ENCODE data around the gene FOXF2. TPM values are rescaled to one million over a fixed set of nuclear protein-coding genes. Genes with fewer than 3 reads are reported as not detected.

Gene FOXF2
- total RNA-seq, 1 experiment from 2014 or later, result 8.0 TPM

DNA sequence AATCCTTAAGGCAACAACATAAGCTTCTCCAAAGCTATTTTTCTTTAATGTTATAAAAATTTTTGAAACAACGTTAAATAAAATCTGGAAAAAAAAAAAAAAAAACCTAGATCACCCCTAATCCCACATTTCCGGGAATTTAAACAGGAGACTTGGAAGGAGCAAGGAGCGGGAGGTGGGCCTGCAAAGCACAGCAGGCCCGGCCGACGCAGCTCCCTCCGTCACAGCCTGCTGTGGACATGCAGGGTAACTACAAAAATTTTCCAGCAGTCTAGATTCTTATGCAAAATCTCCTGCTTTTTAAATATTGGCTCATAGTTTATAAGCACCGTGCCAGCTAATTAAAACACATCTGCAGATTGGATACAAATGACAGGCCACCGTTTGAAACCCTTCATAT is 23.5 kb downstream of the FOXF2 start:
- ChIA-PET POLR2A (interaction anchor here (0.8 to 1.1 kb wide), 2 partner anchors 449 to 827 kb away, joined by 3 read pairs; no protein-coding TSS in a partner anchor), CTCF (interaction anchor here (1.1 to 2.4 kb wide), 2 partner anchors 11 to 23 kb away, joined by 3 to 17 read pairs; no protein-coding TSS in a partner anchor)
- H3K36me3 Mint-ChIP-seq (ENCODE audit: insufficient read depth, unreplicated experiment), result no peaks in the 10 kb centered on the region
- no peak overlapping the region for H3K4me3 Mint-ChIP-seq (ENCODE audit: unreplicated experiment)
- H3K9me3 Mint-ChIP-seq (ENCODE audit: unreplicated experiment), result no peaks in the 10 kb centered on the region
- no TSS peak for BruUV-seq (replicated peaks)
- no peak for DNase-seq (ENCODE audit: unreplicated experiment)
- TF ChIP-seq, protein P1, sequence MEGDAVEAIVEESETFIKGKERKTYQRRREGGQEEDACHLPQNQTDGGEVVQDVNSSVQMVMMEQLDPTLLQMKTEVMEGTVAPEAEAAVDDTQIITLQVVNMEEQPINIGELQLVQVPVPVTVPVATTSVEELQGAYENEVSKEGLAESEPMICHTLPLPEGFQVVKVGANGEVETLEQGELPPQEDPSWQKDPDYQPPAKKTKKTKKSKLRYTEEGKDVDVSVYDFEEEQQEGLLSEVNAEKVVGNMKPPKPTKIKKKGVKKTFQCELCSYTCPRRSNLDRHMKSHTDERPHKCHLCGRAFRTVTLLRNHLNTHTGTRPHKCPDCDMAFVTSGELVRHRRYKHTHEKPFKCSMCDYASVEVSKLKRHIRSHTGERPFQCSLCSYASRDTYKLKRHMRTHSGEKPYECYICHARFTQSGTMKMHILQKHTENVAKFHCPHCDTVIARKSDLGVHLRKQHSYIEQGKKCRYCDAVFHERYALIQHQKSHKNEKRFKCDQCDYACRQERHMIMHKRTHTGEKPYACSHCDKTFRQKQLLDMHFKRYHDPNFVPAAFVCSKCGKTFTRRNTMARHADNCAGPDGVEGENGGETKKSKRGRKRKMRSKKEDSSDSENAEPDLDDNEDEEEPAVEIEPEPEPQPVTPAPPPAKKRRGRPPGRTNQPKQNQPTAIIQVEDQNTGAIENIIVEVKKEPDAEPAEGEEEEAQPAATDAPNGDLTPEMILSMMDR (IDR thresholded peaks at IDR 0.05; ENCODE audit: unreplicated experiment), result no peak
- H3K27ac Mint-ChIP-seq (ENCODE audit: low read depth, unreplicated experiment), result no peak overlapping the region
- H3K4me1 Mint-ChIP-seq (ENCODE audit: insufficient read depth, unreplicated experiment), result no peaks in the 10 kb centered on the region
- intact Hi-C loops (cut with micrococcal nuclease), result no loop called here
- no peaks in the 10 kb centered on the region for H3K27me3 Mint-ChIP-seq (ENCODE audit: insufficient read depth, unreplicated experiment)

DNA sequence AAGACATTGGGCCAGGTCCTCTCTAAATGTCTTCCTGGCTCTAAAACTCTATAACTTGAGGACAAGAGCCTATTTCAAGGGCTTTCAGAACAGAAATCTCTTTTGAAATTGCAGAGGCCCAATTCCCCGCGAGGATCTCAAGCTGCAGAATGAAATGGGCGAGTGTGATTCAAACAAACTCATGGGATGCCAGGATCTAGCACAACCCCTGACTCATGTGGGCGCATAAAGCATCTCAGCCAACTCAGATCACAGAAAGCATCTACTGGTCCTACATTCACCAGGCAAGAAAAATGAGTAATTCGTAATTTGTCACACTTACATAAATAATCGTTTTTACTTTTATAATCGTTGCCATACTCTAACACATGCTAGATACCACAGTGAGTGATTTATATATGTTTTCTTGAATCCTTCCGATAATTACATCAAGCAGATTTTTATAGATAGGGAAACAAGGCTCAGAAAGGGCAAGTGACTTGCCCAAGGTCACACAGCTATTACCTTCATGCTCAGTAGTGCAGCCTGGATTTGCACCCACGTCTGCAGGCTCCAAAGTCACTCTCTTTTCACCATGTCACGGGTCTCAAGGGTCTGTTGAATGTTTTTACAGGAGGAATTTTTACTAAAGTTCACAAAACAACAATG is 26.2 kb downstream of the FOXF2 start:
- H3K4me3 Mint-ChIP-seq (ENCODE audit: unreplicated experiment), result no peak overlapping the region
- no peaks in the 10 kb centered on the region for H3K36me3 Mint-ChIP-seq (ENCODE audit: insufficient read depth, unreplicated experiment)
- no peaks in the 10 kb centered on the region for H3K9me3 Mint-ChIP-seq (ENCODE audit: unreplicated experiment)
- ChIA-PET POLR2A (no interaction called here), CTCF (interaction anchor here (1.1 to 1.4 kb wide), 2 partner anchors 9 to 20 kb away, joined by 3 to 5 read pairs; no protein-coding TSS in a partner anchor)
- H3K27me3 Mint-ChIP-seq (ENCODE audit: insufficient read depth, unreplicated experiment), result no peaks in the 10 kb centered on the region
- intact Hi-C loops (cut with micrococcal nuclease), result no loop called here
- H3K4me1 Mint-ChIP-seq (ENCODE audit: insufficient read depth, unreplicated experiment), result no peaks in the 10 kb centered on the region
- no peak overlapping the region for H3K27ac Mint-ChIP-seq (ENCODE audit: low read depth, unreplicated experiment)
- no TSS peak for BruUV-seq (replicated peaks)
- no peak for DNase-seq (ENCODE audit: unreplicated experiment)
- TF ChIP-seq, protein P1 (IDR thresholded peaks at IDR 0.05; ENCODE audit: unreplicated experiment), result no peak

DNA sequence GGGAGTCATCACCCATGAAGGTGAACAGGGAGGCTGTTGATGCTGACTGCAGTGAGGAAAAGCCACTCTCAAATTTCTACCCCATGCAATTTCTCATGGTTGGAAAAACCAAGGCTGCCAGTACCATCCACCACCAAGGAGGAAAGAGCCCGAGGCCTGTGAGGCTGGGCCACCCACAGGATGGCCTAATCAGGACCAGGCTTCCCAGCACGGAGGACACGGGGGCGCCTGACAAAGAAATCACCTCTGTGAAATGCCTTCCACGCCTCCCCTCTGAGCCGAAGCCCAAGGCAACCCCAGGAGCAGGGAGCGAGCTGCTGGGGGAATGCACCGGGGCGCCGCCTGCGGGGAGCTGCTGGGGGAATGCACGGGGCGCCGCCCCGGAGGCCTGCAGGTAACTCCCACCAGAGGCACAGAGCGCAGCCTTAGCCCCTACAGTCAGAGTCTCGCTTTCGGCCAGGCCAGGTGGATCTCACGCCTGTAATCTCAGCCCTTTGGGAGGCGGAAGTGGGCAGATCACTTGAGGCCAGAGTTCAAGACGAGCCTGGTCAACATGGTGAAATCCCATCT is 26.9 kb downstream of the FOXF2 start:
- intact Hi-C loops (cut with micrococcal nuclease), result no loop called here
- Mint-ChIP-seq H3K27me3 (ENCODE audit: insufficient read depth, unreplicated experiment) (no peaks in the 10 kb centered on the region), H3K4me3 (ENCODE audit: unreplicated experiment) (no peak overlapping the region), H3K27ac (ENCODE audit: low read depth, unreplicated experiment) (no peak overlapping the region), H3K36me3 (ENCODE audit: insufficient read depth, unreplicated experiment) (no peaks in the 10 kb centered on the region), H3K9me3 (ENCODE audit: unreplicated experiment) (no peaks in the 10 kb centered on the region), H3K4me1 (ENCODE audit: insufficient read depth, unreplicated experiment) (no peaks in the 10 kb centered on the region)
- DNase-seq (ENCODE audit: unreplicated experiment), result no peak
- BruUV-seq (replicated peaks), result no TSS peak
- ChIA-PET POLR2A (no interaction called here), CTCF (interaction anchor here (0.5 to 1.1 kb wide), 2 partner anchors 20 to 106 kb away, joined by 3 read pairs; no protein-coding TSS in a partner anchor)
- TF ChIP-seq, protein P1 (IDR thresholded peaks at IDR 0.05; ENCODE audit: unreplicated experiment), result no peak

DNA sequence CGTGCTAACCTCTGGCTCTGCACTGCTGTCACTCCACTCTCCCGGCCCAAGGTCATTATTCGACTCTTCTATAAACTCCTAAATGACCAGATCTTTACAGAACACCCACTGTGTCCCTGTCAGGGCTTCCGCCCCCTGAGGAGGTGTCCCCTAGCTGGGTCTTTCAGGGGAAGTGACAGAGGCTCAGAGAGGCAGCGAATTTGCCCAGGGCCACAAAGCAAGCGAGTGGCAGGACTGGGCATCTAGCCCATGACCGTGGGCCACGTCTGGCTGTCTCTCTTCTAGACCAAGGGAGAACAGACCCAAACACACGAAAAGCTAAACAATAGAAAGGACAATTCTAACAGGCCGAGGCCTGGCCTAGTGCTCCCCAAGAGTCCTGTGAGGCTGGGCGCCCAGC is 27.4 kb downstream of the FOXF2 start:
- Mint-ChIP-seq H3K36me3 (ENCODE audit: insufficient read depth, unreplicated experiment) (no peaks in the 10 kb centered on the region), H3K27me3 (ENCODE audit: insufficient read depth, unreplicated experiment) (no peaks in the 10 kb centered on the region), H3K9me3 (ENCODE audit: unreplicated experiment) (no peaks in the 10 kb centered on the region), H3K27ac (ENCODE audit: low read depth, unreplicated experiment) (no peak overlapping the region), H3K4me3 (ENCODE audit: unreplicated experiment) (no peak overlapping the region), H3K4me1 (ENCODE audit: insufficient read depth, unreplicated experiment) (no peaks in the 10 kb centered on the region)
- no TSS peak for BruUV-seq (replicated peaks)
- POLR2A ChIA-PET, result no interaction called here
- intact Hi-C loops (cut with micrococcal nuclease), result no loop called here
- TF ChIP-seq, protein P1 (IDR thresholded peaks at IDR 0.05; ENCODE audit: unreplicated experiment), result no peak
- CTCF ChIA-PET, result interaction anchor here (0.5 to 1.1 kb wide), 2 partner anchors 19 to 106 kb away, joined by 3 read pairs; no protein-coding TSS in a partner anchor
- no peak for DNase-seq (ENCODE audit: unreplicated experiment)

Data from MCF 10A (cell line).